Central memory CD4-positive, alpha-beta T cell (primary cell): ENCODE data around the gene SPATA19.
"Not testable (repeated sequence)": the region's sequence is repeated elsewhere in the genome, so short reads cannot be mapped to it uniquely, and the experiment has no call there.

Experiments used
- DNase-seq: peaks from one replicate; pipeline ENCODE4 v3.0.0; 2022
- total RNA-seq, 3 experiments: gene quantifications; one replicate each; lab custom pipeline; 2026; lab: John Stamatoyannopoulos, UW

The SPATA19 gene, protein sequence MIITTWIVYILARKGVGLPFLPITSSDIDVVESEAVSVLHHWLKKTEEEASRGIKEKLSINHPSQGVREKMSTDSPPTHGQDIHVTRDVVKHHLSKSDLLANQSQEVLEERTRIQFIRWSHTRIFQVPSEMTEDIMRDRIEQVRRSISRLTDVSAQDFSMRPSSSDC
- total RNA-seq = 0 reads per million in 3 experiments

DNA sequence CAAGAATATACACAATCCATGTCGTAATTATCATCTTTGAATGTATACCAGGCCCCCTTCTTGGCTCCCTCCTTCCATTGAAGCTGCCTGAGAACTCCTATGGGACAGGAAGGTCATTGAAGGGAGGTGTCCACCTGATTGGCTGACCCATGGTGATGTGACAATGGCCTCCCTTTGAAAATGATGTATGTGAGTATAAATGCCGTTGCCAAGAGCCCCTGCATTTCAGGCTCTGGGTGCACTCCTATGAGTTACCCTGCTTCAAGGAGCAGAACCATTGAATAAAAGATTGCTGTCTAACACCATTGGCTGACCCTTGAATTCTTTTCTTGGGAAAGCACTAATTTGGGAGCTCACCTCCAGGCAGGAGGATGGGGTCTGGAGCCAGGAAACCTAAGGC, at the start of gene SPATA19:
TSS of gene SPATA19 (minus strand) at position 101 of the 400 bp plus-strand sequence. CDS start at position 34, 67 bp downstream.
- no peak for DNase-seq

DNA sequence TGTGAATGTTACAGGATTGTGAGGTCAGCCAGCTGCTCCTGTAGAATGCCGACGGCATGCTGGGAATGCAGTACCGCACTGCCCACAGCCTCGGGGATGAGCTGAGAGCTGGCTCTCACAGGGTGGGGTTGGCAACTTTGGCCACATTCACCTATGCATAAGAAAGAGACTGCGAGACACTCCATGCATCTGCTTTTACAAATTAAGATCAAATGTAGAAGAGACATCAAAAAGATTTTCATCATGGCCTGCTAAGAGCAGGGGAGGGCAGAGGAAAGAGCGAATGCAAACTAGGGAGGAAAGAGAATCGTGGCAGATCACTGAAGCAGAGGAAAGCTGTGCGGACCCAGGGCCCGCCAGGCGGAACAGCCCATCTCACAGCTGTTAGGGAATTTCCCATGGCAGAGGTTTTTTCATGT, 49.8 kb upstream of the SPATA19 start:
- no peak for DNase-seq

DNA sequence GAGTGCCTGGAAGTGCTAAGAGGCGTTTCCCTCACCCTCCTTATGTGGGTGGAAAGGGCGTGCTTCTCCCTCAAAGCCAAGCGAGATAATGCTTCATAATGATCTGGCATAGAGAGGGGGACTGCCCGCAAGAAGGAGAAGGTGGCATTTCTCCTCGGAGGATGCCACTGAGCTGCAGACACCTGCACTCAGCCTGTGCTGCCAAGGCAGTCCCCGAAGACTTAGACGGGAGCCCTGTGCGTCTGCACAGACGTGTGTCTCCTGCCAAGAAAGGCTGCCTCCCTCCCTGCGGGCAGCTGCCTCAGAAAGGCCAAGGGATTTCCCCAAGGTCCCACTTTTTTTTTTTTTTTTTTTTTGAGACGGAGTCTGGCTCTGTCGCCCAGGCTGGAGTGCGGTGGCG, 48.1 kb upstream of the SPATA19 start:
- DNase-seq = no peak

DNA sequence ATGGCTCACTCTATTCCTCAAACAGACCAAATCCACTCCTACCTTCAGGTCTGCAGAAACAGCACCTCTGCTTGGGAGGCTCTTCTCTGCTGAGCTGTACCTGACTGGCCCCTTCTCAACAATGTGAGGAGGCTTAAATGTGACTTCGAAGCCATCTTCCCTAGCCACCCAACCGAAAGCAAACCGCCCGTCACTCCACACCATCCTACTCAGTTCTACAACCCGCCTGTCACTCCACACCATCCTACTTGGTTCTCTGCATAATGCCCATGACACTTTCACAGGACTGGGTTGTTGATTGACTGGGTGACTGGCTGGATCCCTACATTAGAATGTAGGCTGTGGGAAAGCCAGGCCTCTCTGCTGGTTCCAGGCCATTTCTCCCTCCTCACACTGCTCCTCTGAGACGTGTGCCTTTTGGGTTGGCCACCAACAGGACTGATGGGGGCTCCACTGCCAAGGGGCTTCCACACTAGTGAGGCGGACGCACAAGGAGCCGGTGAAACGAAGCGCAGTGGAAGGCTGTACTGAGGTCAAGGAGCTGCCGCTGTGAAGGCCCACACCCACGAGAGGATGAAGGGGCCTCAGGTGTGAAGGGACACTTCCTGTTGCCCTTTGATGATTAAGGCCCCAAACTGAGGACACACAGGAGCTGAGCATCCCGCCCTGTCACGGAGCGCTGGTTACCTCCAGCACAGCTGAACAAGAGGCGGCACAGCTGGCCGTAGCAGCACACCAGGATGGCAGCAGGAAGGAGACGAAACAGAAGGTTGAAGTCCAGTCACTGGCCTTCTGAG, 47.5 kb upstream of the SPATA19 start:
- no peak for DNase-seq

DNA sequence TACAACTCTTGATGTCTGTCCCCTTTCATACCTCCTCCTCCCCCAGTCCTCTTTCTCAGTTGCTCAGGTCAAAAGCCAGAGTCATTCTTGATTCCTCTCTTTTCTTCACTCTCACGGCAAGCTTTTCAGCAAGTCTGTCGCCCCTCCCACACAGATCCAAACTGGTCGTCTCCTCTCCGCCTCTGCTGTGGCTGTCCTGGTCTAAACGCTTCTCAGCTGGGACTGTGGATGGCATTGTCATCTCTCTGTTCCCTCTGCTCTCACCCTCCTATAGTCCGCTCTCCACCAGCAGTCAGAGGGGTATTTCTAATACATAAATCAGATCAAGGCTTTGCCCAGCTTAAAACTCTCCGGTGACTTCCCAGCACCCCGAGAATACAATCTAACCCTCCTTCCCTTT, 46.8 kb upstream of the SPATA19 start:
- DNase-seq = no peak

DNA sequence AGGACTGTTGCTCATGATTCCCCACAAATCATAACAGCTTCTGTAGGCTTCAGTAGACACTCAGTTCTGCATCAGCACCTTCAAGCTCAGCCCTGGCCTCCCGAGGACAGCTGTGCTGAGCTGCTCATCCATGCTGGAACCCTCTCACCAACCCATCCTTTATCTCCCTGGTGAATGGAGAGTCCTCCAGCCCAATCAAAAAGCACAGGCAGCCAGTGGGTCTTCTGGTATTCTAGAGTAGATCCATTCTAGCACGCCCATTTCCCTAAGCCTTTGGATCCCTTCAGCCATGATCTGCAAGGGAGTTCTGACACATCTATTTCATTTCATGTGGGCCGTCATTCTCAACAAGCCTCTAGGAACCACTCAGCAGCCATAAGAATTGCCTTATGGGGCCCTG, 44.6 kb upstream of the SPATA19 start:
- no peak for DNase-seq

GRCh38 chr11:133889188-133889587, 43.9 kb upstream of the SPATA19 start:
- no peak for DNase-seq

DNA sequence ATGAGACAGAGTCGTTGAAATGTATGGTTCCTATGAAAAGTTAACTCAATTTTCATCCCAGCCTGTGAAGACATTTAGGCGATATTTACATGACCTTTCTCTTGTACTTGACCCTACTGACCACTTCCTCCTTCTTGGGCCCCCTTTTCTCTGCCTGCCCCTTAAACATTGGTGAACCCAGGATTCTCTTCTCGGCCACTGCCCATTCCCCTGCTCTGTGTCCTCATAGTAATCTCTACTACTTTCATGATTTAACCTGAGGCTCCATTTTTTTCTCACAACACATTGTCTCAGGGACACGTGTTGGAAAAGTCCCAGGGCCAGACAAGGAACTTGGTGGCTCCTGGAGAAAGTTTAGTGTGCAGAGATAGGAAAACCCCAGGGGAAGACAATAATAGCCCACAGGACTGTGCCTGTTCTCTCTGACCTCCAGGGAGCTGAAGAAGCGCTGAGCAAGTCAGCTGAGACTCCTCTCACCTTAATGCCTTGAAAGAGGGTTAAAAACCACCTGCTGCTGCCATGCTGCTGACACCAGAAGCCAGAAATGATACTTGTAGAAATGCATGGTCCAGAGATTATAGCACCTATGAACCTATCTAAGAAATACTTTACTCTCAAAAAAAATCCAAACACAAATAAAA, 42.5 kb upstream of the SPATA19 start:
- no peak for DNase-seq

DNA sequence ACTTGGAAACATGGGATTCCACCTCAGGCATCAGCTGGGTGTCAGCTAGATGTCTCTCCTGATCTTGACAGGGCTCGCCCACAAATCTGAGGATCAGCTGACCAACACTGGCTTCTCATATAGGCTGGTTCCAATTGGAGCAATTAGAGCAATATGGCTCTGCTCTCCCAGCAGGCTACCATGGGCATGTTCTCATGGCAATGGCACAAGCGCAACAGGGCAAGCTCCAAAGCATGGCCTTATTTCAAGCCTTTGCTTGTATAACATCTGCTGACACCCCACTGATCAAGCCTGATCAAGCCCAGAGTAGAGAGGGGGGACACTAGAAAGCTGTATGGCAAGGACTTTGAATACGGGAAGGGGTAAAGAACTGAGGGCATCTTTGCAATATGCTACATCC, 40.7 kb upstream of the SPATA19 start:
- no peak for DNase-seq

DNA sequence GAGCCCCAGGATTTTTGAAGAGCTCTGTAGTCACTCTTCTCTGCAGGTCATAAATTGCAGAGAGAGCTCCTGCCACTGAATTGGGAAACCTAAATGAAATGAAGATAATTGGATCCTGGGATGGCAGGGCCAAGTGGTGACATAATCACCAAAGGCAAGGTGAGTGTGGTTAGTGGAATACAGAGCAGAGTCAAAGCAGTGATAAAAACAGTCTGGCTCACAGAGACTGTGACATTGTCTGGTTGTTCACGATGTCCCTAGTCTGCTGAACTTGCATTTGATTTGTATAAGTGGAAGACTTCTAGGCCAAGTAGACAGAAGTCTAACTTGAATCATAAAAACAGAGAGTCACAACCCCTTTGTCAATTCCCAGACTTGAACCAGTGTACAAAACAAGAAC, 26.8 kb upstream of the SPATA19 start:
- no peak for DNase-seq

GRCh38 chr11:133867456-133867855, 22.1 kb upstream of the SPATA19 start:
- no peak for DNase-seq

- DNase-seq = no peak
These were observed 20.2 kb upstream of the SPATA19 start for GRCh38 chr11:133865466-133865865.

GRCh38 chr11:133864756-133865155, 19.4 kb upstream of the SPATA19 start:
- no peak for DNase-seq

GRCh38 chr11:133860151-133860550, 14.8 kb upstream of the SPATA19 start:
- no peak for DNase-seq

DNA sequence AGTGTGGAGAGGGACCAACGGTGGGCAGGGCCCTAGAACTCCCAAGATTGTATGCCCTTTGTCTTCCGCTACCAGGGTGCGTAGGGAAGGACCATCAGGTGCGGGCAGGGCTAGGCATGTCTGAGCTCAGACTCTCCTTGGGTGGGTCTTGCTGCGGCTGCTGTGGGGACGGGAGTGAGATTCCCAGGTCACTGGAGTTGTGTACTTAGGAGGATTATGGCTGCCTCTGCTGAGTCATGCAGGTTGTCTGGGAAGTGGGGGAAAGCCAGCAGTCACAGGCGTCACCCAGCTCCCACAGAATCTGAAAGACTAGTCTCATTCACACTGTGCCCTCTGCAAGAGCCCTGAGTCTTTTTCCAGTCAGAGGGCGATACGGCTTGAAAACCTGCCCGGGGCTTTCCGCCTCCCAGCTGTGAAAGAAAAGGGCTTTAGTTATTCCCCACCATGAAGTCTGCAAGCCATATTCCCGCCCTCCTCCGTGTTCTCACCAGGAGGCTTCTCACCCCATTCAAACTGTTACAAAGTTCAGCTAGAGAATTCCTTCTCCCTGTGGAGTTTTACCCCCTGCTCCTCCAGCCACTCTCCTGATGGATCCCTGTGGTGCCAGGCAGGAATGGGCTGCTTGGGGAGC, 9.1 kb upstream of the SPATA19 start:
- not testable (repeated sequence) for DNase-seq

- no peak for DNase-seq
These were observed 1.1 kb downstream of the SPATA19 start for GRCh38 chr11:133844217-133844616.

DNA sequence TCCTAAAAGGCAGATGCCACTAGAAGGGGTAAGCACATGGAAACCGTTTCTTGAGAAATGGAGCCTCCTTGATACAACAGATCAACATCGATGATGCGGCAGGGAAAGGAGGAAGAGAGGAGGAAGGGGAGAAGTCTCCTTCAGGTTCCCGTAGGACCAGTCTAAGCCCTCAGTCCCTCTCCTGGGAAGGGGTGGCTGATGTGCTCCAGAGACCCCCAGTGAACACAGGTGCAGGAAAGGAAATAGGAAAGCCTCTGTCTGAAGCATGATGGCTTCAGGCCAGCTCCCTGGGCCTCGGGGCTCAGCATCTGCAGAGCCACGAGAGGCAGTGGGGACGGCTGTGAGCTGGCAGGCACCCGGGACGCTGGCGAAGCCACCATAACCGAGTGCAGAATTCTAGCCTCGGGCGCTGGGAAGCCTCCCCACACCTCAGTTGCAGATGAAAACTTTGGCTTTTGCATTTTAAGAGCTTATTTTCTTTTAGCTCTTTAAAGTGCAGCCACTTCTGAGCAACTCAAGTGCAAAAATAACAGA, 1.8 kb downstream of the SPATA19 start:
- no peak for DNase-seq

DNA sequence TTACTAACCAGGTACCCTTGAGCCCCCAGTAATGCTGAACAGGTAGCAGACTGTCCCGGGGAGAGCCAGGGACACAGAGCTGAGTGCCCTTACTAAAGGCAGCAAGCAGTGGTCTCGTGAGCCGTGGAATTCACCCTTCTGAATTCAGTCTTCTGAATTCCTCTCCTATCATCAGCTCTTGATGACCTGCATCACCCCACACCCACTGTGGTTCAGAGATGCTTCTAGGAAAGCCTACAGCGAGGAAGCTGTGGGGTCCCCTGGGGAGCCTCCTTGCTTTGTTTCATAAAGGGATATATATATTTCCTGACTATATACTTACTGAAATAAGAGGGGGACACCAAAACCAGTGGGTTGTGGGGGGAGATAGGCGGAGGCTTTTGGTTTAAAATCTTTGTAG, 2.6 kb downstream of the SPATA19 start:
- no peak for DNase-seq

GRCh38 chr11:133842053-133842452, 3.3 kb downstream of the SPATA19 start:
- no peak for DNase-seq

- no peak for DNase-seq
These were observed 3.9 kb downstream of the SPATA19 start for GRCh38 chr11:133841279-133842043.

DNA sequence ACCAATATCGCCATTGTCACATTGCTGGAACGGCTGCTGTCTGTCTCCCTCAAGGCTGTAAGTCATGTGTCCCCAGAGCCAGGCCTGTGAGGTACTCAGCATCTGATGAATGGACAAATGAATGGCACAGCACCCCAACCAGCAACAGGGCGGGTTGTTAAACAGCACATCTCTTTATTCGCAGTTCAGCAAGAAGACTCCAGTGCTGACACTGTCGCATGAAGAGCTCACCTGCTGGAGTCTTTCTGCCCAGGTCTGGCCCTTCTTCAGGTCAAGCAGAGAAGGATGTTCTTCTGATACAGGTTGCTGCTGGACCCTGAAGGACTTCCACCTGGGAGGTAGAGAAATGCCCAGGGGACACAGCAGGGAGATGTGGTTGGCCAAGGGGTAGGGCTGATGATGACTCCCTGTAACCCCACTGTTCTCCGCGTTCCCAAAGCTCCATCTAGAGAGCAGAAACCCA, 4.8 kb downstream of the SPATA19 start:
- no peak for DNase-seq
